Right kidney (tissue), 1 donor: ENCODE data around the gene PSEN1.
"Not testable (repeated sequence)": the region's sequence is repeated elsewhere in the genome, so short reads cannot be mapped to it uniquely, and the experiment has no call there.

Source experiments
- DNase-seq: peaks from one replicate; pipeline ENCODE4 v3.0.0-alpha.2; 2016

Gene PSEN1

DNA sequence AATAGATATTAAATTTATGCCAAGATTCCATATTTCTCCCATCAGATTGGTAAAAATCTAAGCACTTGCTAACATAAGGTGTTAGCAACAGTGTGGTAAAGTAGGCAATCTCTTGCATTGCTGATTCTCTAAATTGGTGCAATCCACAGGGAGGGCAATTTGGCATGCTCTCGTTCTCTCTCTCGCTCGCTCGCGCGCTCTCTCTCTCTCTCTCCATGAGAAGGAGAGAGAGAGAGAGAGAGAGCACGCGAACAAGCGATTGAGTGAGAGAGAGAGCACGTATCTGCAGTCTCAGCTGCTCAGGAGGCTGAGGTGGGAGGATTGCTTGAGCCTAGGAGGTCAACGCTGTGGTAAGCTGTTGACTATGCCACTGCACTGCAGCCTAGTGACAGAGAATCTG is 25.9 kb downstream of the PSEN1 start:
- no peak for DNase-seq

DNA sequence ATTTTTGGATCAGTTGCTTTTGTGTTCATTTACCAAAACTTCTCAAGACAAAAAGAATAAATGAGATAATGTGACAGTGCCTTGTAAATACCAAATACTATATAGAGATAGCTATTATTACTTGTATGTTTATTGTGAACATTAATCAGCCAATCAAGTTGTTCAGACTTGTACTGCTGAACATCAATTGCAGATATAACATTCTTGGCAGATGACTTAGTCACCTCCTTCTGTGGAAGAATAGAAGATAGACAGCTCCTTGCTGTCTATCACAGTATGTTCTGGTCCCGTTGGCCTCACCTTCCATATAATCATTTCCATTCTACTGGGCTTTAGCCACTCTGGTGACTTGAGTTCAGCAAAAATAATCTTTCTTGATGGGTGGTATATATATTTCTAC is 30.1 kb downstream of the PSEN1 start:
- DNase-seq: no peak

GRCh38 chr14:73167727-73168126 is 31.4 kb downstream of the PSEN1 start:
- DNase-seq: no peak

GRCh38 chr14:73168274-73168673 is 32.0 kb downstream of the PSEN1 start:
- no peak for DNase-seq

- no peak for DNase-seq
Observed at GRCh38 chr14:73168691-73169090, 32.4 kb downstream of the PSEN1 start.

DNA sequence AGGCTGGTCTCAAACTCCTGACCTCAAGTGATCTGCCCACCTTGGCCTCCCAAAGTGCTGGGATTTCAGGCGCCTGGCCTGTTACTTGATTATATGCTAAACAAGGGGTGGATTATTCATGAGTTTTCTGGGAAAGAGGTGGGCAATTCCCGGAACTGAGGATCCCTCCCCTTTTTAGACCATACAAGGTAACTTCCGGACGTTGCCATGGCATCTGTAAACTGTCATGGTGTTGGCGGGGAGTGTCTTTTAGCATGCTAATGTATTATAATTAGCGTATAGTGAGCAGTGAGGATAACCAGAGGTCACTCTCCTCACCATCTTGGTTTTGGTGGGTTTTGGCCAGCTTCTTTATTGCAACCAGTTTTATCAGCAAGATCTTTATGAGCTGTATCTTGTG is 33.5 kb downstream of the PSEN1 start:
- DNase-seq: not testable (repeated sequence)

DNA sequence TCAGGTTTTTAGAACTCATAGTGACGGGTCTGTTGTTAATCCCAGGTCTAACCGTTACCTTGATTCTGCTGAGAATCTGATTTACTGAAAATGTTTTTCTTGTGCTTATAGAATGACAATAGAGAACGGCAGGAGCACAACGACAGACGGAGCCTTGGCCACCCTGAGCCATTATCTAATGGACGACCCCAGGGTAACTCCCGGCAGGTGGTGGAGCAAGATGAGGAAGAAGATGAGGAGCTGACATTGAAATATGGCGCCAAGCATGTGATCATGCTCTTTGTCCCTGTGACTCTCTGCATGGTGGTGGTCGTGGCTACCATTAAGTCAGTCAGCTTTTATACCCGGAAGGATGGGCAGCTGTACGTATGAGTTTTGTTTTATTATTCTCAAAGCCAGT is 34.4 kb downstream of the PSEN1 start:
- no peak for DNase-seq

- DNase-seq: no peak
Observed at GRCh38 chr14:73172500-73172899, 36.2 kb downstream of the PSEN1 start.

DNA sequence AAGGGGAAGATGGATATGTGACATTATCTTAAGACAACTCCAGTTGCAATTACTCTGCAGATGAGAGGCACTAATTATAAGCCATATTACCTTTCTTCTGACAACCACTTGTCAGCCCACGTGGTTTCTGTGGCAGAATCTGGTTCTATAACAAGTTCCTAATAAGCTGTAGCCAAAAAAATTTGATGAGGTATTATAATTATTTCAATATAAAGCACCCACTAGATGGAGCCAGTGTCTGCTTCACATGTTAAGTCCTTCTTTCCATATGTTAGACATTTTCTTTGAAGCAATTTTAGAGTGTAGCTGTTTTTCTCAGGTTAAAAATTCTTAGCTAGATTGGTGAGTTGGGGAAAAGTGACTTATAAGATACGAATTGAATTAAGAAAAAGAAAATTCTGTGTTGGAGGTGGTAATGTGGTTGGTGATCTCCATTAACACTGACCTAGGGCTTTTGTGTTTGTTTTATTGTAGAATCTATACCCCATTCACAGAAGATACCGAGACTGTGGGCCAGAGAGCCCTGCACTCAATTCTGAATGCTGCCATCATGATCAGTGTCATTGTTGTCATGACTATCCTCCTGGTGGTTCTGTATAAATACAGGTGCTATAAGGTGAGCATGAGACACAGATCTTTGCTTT is 36.9 kb downstream of the PSEN1 start:
- peak; percentile 2 for DNase-seq

DNA sequence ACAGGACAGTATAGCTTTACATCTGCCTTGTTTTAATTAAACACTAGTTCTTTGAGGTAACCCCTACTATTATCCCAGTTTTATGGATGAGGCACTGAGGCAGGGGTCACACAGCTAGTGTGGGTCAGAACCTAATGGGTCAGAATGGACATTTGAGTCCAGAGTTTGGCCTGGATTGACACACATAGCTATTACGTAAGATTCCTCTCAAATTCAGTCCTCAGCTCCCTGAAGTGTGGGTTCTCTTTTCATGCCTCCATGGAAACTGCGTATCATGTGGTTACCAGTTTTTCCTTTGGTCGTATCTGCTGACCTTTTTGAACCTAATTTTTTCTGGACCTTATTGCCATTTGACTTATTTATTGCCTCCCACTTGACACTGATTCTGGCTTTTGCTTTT is 40.4 kb downstream of the PSEN1 start:
- DNase-seq: no peak

GRCh38 chr14:73180385-73180805 is 44.1 kb downstream of the PSEN1 start:
- no peak for DNase-seq

- not testable (repeated sequence) for DNase-seq
Observed at GRCh38 chr14:73180969-73181368, 44.7 kb downstream of the PSEN1 start.

DNA sequence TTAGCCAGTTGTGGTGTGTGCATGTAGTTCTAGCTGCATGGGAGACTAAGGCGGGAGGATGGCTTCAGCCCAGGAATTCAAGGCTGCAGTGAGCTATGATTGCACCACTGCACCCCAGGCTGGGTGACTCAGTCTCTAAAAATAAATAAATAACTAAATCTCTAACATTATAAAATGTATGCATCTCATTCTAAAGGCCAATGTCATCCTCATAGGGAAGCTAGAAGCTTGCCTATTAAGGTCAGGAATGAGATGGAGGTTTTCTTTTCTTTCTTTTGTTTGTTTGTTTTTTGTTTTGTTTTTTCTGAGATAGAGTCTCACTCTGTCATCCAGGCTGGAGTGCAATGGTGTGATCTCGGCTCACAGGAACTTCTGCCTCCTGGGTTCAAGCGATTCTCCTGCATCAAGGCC is 52.2 kb downstream of the PSEN1 start:
- no peak for DNase-seq

DNA sequence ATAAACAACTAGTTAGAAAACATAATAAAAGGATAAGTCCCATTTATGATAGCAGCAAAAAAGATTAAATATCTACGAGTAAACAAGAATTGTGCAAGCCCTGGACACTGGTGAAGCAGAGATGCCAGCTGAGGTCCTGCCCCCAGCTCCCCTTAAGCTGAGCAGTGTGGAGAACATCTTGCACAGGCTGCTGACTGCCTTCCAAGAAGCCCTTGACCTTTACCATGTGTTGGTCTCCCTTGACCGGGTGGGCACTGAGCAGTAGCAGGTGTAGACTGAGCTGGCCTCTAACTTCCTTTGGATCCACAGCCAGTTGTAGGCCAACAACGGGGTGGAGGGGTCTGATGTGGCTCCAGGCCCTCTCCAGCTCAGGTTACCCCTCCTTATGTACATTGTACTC is 53.3 kb downstream of the PSEN1 start:
- no peak for DNase-seq

- no peak for DNase-seq
Observed at GRCh38 chr14:73191441-73191840, 55.1 kb downstream of the PSEN1 start.

DNA sequence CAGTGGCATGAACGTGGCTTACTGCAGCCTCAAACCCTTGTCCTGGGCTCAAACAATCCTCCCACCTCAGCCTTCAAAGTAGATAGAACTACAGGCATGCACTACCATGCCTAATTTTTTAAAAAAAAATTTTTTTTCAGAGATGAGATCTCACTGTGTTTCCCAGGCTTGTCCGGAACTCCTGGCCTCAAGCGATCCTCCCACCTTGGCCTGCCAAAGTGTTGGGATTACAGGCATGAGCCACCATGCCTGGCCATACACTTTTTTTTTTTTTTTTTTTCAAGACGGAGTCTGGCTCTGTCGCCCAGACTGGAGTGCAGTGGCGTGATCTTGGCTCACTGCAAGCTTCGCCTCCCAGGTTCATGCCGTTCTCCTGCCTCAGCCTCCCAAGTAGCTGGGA is 58.0 kb downstream of the PSEN1 start:
- DNase-seq: not testable (repeated sequence)

- no peak for DNase-seq
Observed at GRCh38 chr14:73198253-73198652, 61.9 kb downstream of the PSEN1 start.

GRCh38 chr14:73203527-73203926 is 67.2 kb downstream of the PSEN1 start:
- no peak for DNase-seq

GRCh38 chr14:73207615-73208014 is 71.3 kb downstream of the PSEN1 start:
- no peak for DNase-seq

GRCh38 chr14:73208390-73208789 is 72.1 kb downstream of the PSEN1 start:
- no peak for DNase-seq

DNA sequence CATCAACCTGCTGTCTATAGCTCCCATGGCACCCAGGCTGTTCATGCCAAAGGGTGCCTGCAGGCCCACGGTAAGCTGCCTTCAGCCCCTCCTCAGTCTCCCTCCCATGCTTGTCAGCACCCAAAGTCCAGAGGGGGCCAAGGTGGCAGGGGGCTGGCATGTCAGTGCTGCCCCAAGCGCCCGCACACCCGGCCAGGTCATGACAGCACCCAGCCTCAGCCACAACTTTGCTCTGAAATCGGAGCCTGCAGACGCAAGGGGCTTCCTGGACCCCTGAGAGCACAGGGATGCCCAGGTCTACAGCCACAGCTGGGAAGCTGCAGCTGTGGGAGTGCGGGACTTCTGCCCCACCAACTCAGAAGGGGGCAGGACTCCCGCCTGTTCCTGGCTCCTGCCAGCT is 72.5 kb downstream of the PSEN1 start:
- DNase-seq: no peak

DNA sequence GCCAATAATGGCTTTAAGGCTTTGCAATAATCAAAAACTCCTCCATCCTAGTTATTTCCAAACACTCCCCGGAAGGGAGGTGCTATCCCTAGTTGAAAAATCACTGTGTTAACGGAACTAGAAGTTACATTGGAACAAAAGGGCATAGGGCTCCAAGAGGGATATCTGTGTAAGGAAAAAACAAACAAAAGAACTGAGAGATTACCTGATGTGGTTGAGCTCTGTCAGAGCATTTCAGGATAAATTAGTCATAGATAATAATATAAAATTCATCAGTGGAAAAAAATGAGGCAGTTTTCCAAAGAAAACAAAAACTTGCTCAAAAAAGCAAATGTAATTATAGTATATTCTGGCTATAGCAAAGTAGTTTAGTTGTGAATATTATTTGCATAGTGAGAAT is 73.6 kb downstream of the PSEN1 start:
- DNase-seq: no peak

- no peak for DNase-seq
Observed at GRCh38 chr14:73211251-73212040, 75.1 kb downstream of the PSEN1 start.

GRCh38 chr14:73216030-73216429 is 79.7 kb downstream of the PSEN1 start:
- no peak for DNase-seq
